SU-DHL-6 (cell line): Measurements from ENCODE around the gene ANKH.

ENCODE experiments used
- H2AFZ ChIP-seq: fragments of 200-600 bp; sonication (generic); 2 replicates; pipeline ENCODE4 v1.6.1; 2014; ENCODE audit warnings: low read depth, mild to moderate bottlenecking, moderate library complexity, mixed read lengths, antibody characterized with exemption, low read length; ENCODE audit not compliant: severe bottlenecking
- H3F3A ChIP-seq: fragments of 200-600 bp; shearing (Covaris generic); 2 replicates; pipeline ENCODE4 v1.6.0; 2016; ENCODE audit warnings: antibody characterized with exemption, mild to moderate bottlenecking; ENCODE audit not compliant: insufficient read depth
- H3K27ac ChIP-seq: fragments of 200-600 bp; sonication (generic); 2 replicates; pipeline ENCODE4 v1.5.1; 2016; ENCODE audit warnings: low read depth, mild to moderate bottlenecking, low read length, moderate library complexity, mixed read lengths
- H3K27me3 ChIP-seq: fragments of 200-600 bp; sonication (generic), shearing (Covaris generic); 2 replicates; pipeline ENCODE4 v1.6.0; 2014; ENCODE audit warnings: mild to moderate bottlenecking, low read length
- H3K36me3 ChIP-seq: fragments of 200-600 bp; sonication (generic); 2 replicates; pipeline ENCODE4 v1.6.1; 2014; ENCODE audit warnings: mild to moderate bottlenecking, low read length, mixed read lengths
- H3K4me2 ChIP-seq: fragments of 300-600, 200-600 bp; shearing (Covaris generic), sonication (generic); 2 replicates; pipeline ENCODE4 v1.6.0; 2014; ENCODE audit warnings: low read length, low read depth, mild to moderate bottlenecking; ENCODE audit not compliant: poor library complexity, severe bottlenecking
- H3K4me3 ChIP-seq: fragments of 200-600 bp; sonication (generic); 2 replicates; pipeline ENCODE4 v1.5.1; 2014; ENCODE audit warnings: antibody characterized with exemption, low read length, mild to moderate bottlenecking, mixed read lengths; ENCODE audit not compliant: insufficient read depth, poor library complexity, severe bottlenecking
- H3K79me2 ChIP-seq: fragments of 200-600 bp; sonication (generic); 2 replicates; pipeline ENCODE4 v1.6.1; 2014; ENCODE audit warnings: mild to moderate bottlenecking, low read length, moderate library complexity; ENCODE audit not compliant: insufficient read depth
- H3K9ac ChIP-seq: fragments of 200-600 bp; sonication (generic); 2 replicates; pipeline ENCODE4 v1.7.0; 2014; ENCODE audit warnings: mild to moderate bottlenecking, low read length
- H3K9me2 ChIP-seq: fragments of 200-600 bp; sonication (generic); replicated peaks from 2 replicates; pipeline ENCODE4 v1.6.1; 2014; ENCODE audit warnings: low read length; ENCODE audit not compliant: insufficient read depth
- H3K9me3 ChIP-seq: fragments of 200-600 bp; sonication (generic); 2 replicates; pipeline ENCODE4 v1.6.1; 2014; ENCODE audit warnings: low read length, mixed read lengths; ENCODE audit not compliant: insufficient read depth
- H4K20me1 ChIP-seq: fragments of 200-600 bp; sonication (generic); 2 replicates; pipeline ENCODE4 v1.6.1; 2014; ENCODE audit warnings: low read depth, mild to moderate bottlenecking, antibody characterized with exemption, low read length, moderate library complexity, mixed read lengths
- EZH2phosphoT487 ChIP-seq: fragments of 200-600 bp; sonication (generic), shearing (Covaris generic); conservative IDR thresholded peaks from 2 replicates; pipeline ENCODE4 v1.6.1; 2018; ENCODE audit warnings: mild to moderate bottlenecking, antibody characterized with exemption, low read length, moderate library complexity, mixed read lengths
- TF ChIP-seq, protein P1 (sequence below): fragments of 200-600 bp; sonication (generic); IDR thresholded peaks from one replicate; pipeline ENCODE4 v1.5.1; 2017; ENCODE audit warnings: antibody characterized with exemption, mild to moderate bottlenecking, low read length, moderate library complexity; ENCODE audit not compliant: insufficient read depth, poor library complexity, severe bottlenecking

ANKH gene

DNA sequence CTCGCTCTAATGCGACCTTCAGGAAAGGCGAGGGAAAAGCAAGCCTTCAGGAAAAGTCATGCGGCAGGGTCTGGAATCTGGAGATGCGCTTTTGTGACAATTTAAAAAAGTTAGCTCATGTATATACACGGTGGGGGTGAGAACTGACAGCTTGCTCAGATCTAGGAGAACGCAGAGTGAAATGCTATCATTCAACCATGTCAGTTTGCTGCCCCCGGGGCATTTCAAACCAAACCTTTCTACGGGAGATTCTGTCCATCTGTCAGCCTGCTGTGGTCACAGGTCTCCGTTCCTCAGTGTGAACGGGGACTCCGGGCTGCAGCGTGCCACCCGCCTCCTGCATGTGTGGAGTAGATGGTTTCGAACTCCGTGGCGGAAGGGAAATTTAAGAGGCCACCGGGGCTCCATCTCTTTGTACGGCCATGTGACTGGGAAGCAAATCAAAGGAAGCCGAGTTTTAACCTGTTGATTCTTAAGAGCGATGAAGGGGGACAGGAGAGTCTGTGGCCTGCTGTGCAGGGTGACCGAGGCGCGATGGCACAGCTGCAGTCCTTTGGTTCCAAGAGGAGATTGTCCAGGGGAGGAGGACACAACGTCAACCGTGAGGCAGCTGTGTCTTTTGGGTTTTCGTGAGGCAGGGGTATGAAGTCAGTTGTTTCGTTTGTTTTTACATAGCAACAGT, 161.1 kb downstream of the ANKH start:
- Histone ChIP-seq H3K79me2 (no peaks in the 10 kb centered on the region), H3F3A (peaks cover under 1% of the 10 kb centered on the region; the same call in 1 of the 2 replicates), H2AFZ (no peak overlapping the region), H3K9ac (no peak overlapping the region), H3K4me2 (no peak overlapping the region), H3K36me3 (peaks cover 7% of the 10 kb centered on the region), H4K20me1 (no peaks in the 10 kb centered on the region), H3K9me2 (no peaks in the 10 kb centered on the region), H3K27ac (no peak overlapping the region), H3K9me3 (no peaks in the 10 kb centered on the region), H3K27me3 (no peaks in the 10 kb centered on the region), H3K4me3 (no peak overlapping the region)
- TF ChIP-seq EZH2phosphoT487 = no peak
- TF ChIP-seq, protein P1, sequence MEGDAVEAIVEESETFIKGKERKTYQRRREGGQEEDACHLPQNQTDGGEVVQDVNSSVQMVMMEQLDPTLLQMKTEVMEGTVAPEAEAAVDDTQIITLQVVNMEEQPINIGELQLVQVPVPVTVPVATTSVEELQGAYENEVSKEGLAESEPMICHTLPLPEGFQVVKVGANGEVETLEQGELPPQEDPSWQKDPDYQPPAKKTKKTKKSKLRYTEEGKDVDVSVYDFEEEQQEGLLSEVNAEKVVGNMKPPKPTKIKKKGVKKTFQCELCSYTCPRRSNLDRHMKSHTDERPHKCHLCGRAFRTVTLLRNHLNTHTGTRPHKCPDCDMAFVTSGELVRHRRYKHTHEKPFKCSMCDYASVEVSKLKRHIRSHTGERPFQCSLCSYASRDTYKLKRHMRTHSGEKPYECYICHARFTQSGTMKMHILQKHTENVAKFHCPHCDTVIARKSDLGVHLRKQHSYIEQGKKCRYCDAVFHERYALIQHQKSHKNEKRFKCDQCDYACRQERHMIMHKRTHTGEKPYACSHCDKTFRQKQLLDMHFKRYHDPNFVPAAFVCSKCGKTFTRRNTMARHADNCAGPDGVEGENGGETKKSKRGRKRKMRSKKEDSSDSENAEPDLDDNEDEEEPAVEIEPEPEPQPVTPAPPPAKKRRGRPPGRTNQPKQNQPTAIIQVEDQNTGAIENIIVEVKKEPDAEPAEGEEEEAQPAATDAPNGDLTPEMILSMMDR = no peak

DNA sequence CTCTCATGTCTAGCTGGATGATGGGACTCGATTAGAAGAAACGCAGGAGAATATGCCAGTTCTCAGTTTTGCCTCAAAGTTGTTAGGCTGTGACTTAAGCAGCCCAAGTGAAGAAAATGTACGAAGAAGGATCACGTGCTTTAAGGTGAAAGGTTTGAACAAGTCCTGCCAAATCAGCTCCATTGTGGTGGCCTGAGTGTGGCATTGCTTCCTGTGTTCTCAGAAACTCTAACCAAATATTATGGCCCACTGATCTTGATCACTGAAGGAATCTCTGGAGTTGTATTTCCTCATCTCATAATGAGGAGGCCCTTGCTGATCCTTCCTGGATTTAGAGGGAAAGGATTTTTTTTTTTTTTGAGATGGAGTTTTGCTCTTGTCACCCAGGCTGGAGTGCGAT, 163.0 kb downstream of the ANKH start:
- Histone ChIP-seq H3K4me3 (no peak overlapping the region), H3K36me3 (peaks cover 17% of the 10 kb centered on the region), H3K9me2 (no peaks in the 10 kb centered on the region), H3F3A (peaks cover 12% of the 10 kb centered on the region), H3K9me3 (no peaks in the 10 kb centered on the region), H3K4me2 (no peak overlapping the region), H4K20me1 (no peaks in the 10 kb centered on the region), H3K27ac (no peak overlapping the region), H3K27me3 (no peaks in the 10 kb centered on the region), H2AFZ (no peak overlapping the region), H3K9ac (no peak overlapping the region), H3K79me2 (no peaks in the 10 kb centered on the region)
- TF ChIP-seq, protein P1 = no peak
- TF ChIP-seq EZH2phosphoT487 = no peak

DNA sequence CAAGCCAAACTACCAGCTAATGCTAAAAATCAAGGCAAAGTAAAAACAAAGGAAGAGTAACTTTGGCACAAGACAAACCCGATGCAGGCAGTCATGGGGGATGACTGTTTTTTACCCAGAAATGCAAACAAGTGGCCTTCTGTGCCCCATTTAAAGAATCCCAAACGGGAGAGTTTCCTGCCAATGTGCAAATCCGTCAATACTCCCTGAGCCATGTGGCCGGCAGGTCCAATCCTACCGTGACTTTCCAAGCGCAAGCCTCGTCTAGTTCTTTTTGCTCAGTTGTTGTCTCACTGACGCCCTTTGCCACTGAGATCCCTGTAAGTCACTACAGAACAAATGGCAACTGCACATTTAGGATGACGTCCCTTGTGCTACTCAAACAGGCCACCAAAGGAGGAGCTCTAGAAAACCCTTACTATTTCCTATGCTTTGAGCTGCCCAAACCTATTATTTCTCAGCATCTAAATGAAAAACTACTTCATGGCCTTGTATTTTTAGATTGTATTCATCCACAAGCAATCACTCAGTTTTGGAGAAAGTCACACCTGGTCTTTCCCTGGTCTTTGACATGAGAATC, 163.7 kb downstream of the ANKH start:
- Histone ChIP-seq H3K79me2 (no peaks in the 10 kb centered on the region), H3K9me3 (no peaks in the 10 kb centered on the region), H3K4me2 (no peak overlapping the region), H3K9ac (no peak overlapping the region), H3K27me3 (no peaks in the 10 kb centered on the region), H3K9me2 (no peaks in the 10 kb centered on the region), H3K27ac (no peak overlapping the region), H4K20me1 (no peaks in the 10 kb centered on the region), H3F3A (peaks cover 12% of the 10 kb centered on the region), H3K4me3 (no peak overlapping the region), H2AFZ (no peak overlapping the region), H3K36me3 (peaks cover 17% of the 10 kb centered on the region)
- TF ChIP-seq EZH2phosphoT487 = no peak
- TF ChIP-seq, protein P1 = no peak
